Nasal cavity respiratory epithelium epithelial cell of viscerocranial mucosa (primary cell): Measurements from ENCODE around the gene CDYL2. TPM values are rescaled to one million over a fixed set of nuclear protein-coding genes. Genes with fewer than 3 reads are reported as not detected.

Source experiments
- total RNA-seq: library from RNA; depleted of rRNA; stranded (reverse); fragments of >200 nt; gene quantifications from 2 replicates; pipeline ENCODE4 v1.2.3, GENCODE V29; 2014

CDYL2 gene, protein sequence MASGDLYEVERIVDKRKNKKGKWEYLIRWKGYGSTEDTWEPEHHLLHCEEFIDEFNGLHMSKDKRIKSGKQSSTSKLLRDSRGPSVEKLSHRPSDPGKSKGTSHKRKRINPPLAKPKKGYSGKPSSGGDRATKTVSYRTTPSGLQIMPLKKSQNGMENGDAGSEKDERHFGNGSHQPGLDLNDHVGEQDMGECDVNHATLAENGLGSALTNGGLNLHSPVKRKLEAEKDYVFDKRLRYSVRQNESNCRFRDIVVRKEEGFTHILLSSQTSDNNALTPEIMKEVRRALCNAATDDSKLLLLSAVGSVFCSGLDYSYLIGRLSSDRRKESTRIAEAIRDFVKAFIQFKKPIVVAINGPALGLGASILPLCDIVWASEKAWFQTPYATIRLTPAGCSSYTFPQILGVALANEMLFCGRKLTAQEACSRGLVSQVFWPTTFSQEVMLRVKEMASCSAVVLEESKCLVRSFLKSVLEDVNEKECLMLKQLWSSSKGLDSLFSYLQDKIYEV
- 2.1 and 4.1 TPM in 2 replicates for total RNA-seq

GRCh38 chr16:80804526-80805383 lies at the start of gene CDYL2:
Gene CDYL2, minus strand, starts transcription at chr16:80804598. Its CDS starts 425 bp downstream, at chr16:80804173.

Other genes with a start within 250 kb of the CDYL2 start
- 40.7 and 41.7 TPM in 2 replicates for gene CMC2, start 202.3 kb upstream of the CDYL2 start, total RNA-seq
- 7.5 and 8.5 TPM in 2 replicates for gene CENPN, start 202.6 kb upstream of the CDYL2 start, total RNA-seq
- 51.5 and 57.8 TPM in 2 replicates for gene ATMIN, start 231.2 kb upstream of the CDYL2 start, total RNA-seq